Activated CD8-positive, alpha-beta memory T cell treated with anti-CD3 and anti-CD28 coated beads for 36 hours (primary cell): ENCODE results near the gene GPR146. TPM values are rescaled to one million over a fixed set of nuclear protein-coding genes. Genes with fewer than 3 reads are reported as not detected.
"Not testable (repeated sequence)": the region's sequence is repeated elsewhere in the genome, so short reads cannot be mapped to it uniquely, and the experiment has no call there.

Experiments used
- CTCF ChIA-PET: fragments of 350-600 bp; sonication (Branson Sonifier 250); formaldehyde crosslinking; loops from one replicate; lab custom pipeline; 2021; ENCODE audit warnings: antibody characterized with exemption; lab: Charles Lee
- POLR2A ChIA-PET: fragments of 350-600 bp; sonication (Branson Sonifier 250); formaldehyde crosslinking; loops from one replicate; lab custom pipeline; 2021; ENCODE audit warnings: antibody characterized with exemption; lab: Charles Lee
- total RNA-seq, 2 experiments: library from RNA; stranded (reverse); gene quantifications; one replicate each; pipeline ENCODE4 v1.2.3, GENCODE V29; 2021

Gene GPR146
- total RNA-seq, 2 experiments from 2014 or later, result 2.1 TPM

- CTCF ChIA-PET, result interaction anchor here (1.1 to 2.7 kb wide), 2 partner anchors 25 to 68 kb away, joined by 3 to 12 read pairs; no protein-coding TSS in a partner anchor
- POLR2A ChIA-PET, result no interaction called here
These were observed 16.8 kb downstream of the GPR146 start for GRCh38 chr7:1061180-1061579.

- CTCF ChIA-PET, result interaction anchor here (1.6 to 4.9 kb wide), 3 partner anchors 69 to 114 kb away, joined by 3 to 172 read pairs (median 12); no protein-coding TSS in a partner anchor
- POLR2A ChIA-PET, result no interaction called here
These were observed 18.2 kb downstream of the GPR146 start for GRCh38 chr7:1062296-1063294.

GRCh38 chr7:1063361-1063760 lies 19.0 kb downstream of the GPR146 start:
- POLR2A ChIA-PET, result no interaction called here

GRCh38 chr7:1064581-1064980 lies 20.2 kb downstream of the GPR146 start:
- POLR2A ChIA-PET, result no interaction called here
- CTCF ChIA-PET, result interaction anchor here (0.7 to 4.9 kb wide), 7 partner anchors 13 to 230 kb away, joined by 3 to 172 read pairs (median 12); partner anchors contain the start of gene GPR146

More at GRCh38 chr7:1063361-1063760, 19.0 kb downstream of the GPR146 start:
- CTCF ChIA-PET, result interaction anchor here (4.9 kb wide), 1 partner anchor 69 kb away, joined by 172 read pairs; no protein-coding TSS in a partner anchor

GRCh38 chr7:1065263-1065584 lies 20.9 kb downstream of the GPR146 start:
- ChIA-PET POLR2A (no interaction called here), CTCF (interaction anchor here (0.6 to 4.9 kb wide), 29 partner anchors 10 to 275 kb away, joined by 3 to 172 read pairs (median 4); partner anchors contain the start of genes COX19, GPER1 and GPR146)

GRCh38 chr7:1065585-1066241 lies 21.4 kb downstream of the GPR146 start:
- POLR2A ChIA-PET, result no interaction called here
- CTCF ChIA-PET, result interaction anchor here (0.6 to 4.9 kb wide), 30 partner anchors 9 to 276 kb away, joined by 3 to 172 read pairs (median 4); partner anchors contain the start of genes COX19, GPER1 and GPR146

GRCh38 chr7:1066242-1066588 lies 21.9 kb downstream of the GPR146 start:
- CTCF ChIA-PET, result interaction anchor here (0.8 to 4.9 kb wide), 22 partner anchors 9 to 276 kb away, joined by 3 to 172 read pairs (median 4); partner anchors contain the start of genes COX19, GPER1 and GPR146

GRCh38 chr7:1068013-1068412 lies 23.7 kb downstream of the GPR146 start:
- ChIA-PET POLR2A (no interaction called here), CTCF (interaction anchor here (1.3 to 1.5 kb wide), 2 partner anchors 73 to 75 kb away, joined by 3 to 5 read pairs; no protein-coding TSS in a partner anchor)

More at GRCh38 chr7:1066242-1066588, 21.9 kb downstream of the GPR146 start:
- POLR2A ChIA-PET, result no interaction called here

GRCh38 chr7:1068619-1069018 lies 24.3 kb downstream of the GPR146 start:
- CTCF ChIA-PET, result interaction anchor here (1.3 to 1.5 kb wide), 2 partner anchors 74 to 75 kb away, joined by 3 to 5 read pairs; no protein-coding TSS in a partner anchor
- POLR2A ChIA-PET, result no interaction called here

- ChIA-PET CTCF (interaction anchor here (2.7 kb wide), 1 partner anchor 77 kb away, joined by 12 read pairs; no protein-coding TSS in a partner anchor), POLR2A (no interaction called here)
These were observed 26.2 kb downstream of the GPR146 start for GRCh38 chr7:1070544-1071011.

GRCh38 chr7:1071731-1072254 lies 27.4 kb downstream of the GPR146 start:
- ChIA-PET POLR2A (no interaction called here), CTCF (interaction anchor here (0.8 to 2.7 kb wide), 2 partner anchors 11 to 78 kb away, joined by 3 to 12 read pairs; no protein-coding TSS in a partner anchor)

- POLR2A ChIA-PET, result no interaction called here
- CTCF ChIA-PET, result interaction anchor here (2.7 kb wide), 1 partner anchor 80 kb away, joined by 12 read pairs; no protein-coding TSS in a partner anchor
These were observed 29.0 kb downstream of the GPR146 start for GRCh38 chr7:1073142-1073977.

GRCh38 chr7:1074018-1074417 lies 29.7 kb downstream of the GPR146 start:
- CTCF ChIA-PET, POLR2A ChIA-PET: not testable (repeated sequence)

- CTCF ChIA-PET, result interaction anchor here (1.4 to 1.6 kb wide), 2 partner anchors 9 to 82 kb away, joined by 4 to 5 read pairs; no protein-coding TSS in a partner anchor
- POLR2A ChIA-PET, result no interaction called here
These were observed 30.5 kb downstream of the GPR146 start for GRCh38 chr7:1074593-1075431.

GRCh38 chr7:1076184-1077072 lies 32.1 kb downstream of the GPR146 start:
- POLR2A ChIA-PET, result interaction anchor here (0.7 kb wide), 1 partner anchor 153 kb away, joined by 3 read pairs; no protein-coding TSS in a partner anchor
- CTCF ChIA-PET, result interaction anchor here (1.1 to 1.6 kb wide), 2 partner anchors 83 to 100 kb away, joined by 3 to 5 read pairs; no protein-coding TSS in a partner anchor

GRCh38 chr7:1078519-1078918 lies 34.2 kb downstream of the GPR146 start:
- ChIA-PET POLR2A (no interaction called here), CTCF (no interaction called here)
